Fibroblast of skin of right biceps (primary cell): Measurements from ENCODE around the gene IRX6.

Experiments used
- DNase-seq: peaks from one replicate; pipeline ENCODE4 v3.0.0-alpha.2; 2013

The IRX6 gene

GRCh38 chr16:55324285-55325079, 479 bp downstream of the IRX6 start:
- peak; percentile 5 for DNase-seq

- DNase-seq: no peak
Observed at GRCh38 chr16:55325080-55325447, 1.1 kb downstream of the IRX6 start.

- no peak for DNase-seq
Observed at GRCh38 chr16:55325458-55326109, 1.6 kb downstream of the IRX6 start.

GRCh38 chr16:55326261-55327092, 2.5 kb downstream of the IRX6 start:
- no peak for DNase-seq

- DNase-seq: no peak
Observed at GRCh38 chr16:55328611-55329569, 4.9 kb downstream of the IRX6 start.

- no peak for DNase-seq
Observed at GRCh38 chr16:55329791-55330428, 5.9 kb downstream of the IRX6 start.

GRCh38 chr16:55330781-55331647, 7.0 kb downstream of the IRX6 start:
- DNase-seq: no peak

GRCh38 chr16:55331648-55332185, 7.7 kb downstream of the IRX6 start:
- no peak for DNase-seq

- no peak for DNase-seq
Observed at GRCh38 chr16:55333684-55334083, 9.7 kb downstream of the IRX6 start.

GRCh38 chr16:55338646-55339045, 14.6 kb downstream of the IRX6 start:
- no peak for DNase-seq

GRCh38 chr16:55340445-55340844, 16.4 kb downstream of the IRX6 start:
- DNase-seq: no peak

- no peak for DNase-seq
Observed at GRCh38 chr16:55341681-55342080, 17.7 kb downstream of the IRX6 start.

GRCh38 chr16:55346475-55346874, 22.5 kb downstream of the IRX6 start:
- DNase-seq: no peak

- DNase-seq: peak; percentile 30
Observed at GRCh38 chr16:55349867-55350266, 25.9 kb downstream of the IRX6 start.

- no peak for DNase-seq
Observed at GRCh38 chr16:55350984-55351383, 27.0 kb downstream of the IRX6 start.

- no peak for DNase-seq
Observed at GRCh38 chr16:55351936-55352335, 27.9 kb downstream of the IRX6 start.

GRCh38 chr16:55357241-55357640, 33.2 kb downstream of the IRX6 start:
- no peak for DNase-seq

GRCh38 chr16:55359946-55360345, 35.9 kb downstream of the IRX6 start:
- DNase-seq: no peak

GRCh38 chr16:55364811-55365210, 40.8 kb downstream of the IRX6 start:
- no peak for DNase-seq

GRCh38 chr16:55367301-55367811, 43.4 kb downstream of the IRX6 start:
- peak; percentile 73 for DNase-seq
